Medulla oblongata (tissue), 1 donor: Measurements from ENCODE around the gene CPNE8.

ENCODE experiments used
- DNase-seq: peaks from one replicate; pipeline ENCODE4 v3.0.0-alpha.2; 2015; ENCODE audit errors: extremely low spot score

CPNE8 gene

DNA sequence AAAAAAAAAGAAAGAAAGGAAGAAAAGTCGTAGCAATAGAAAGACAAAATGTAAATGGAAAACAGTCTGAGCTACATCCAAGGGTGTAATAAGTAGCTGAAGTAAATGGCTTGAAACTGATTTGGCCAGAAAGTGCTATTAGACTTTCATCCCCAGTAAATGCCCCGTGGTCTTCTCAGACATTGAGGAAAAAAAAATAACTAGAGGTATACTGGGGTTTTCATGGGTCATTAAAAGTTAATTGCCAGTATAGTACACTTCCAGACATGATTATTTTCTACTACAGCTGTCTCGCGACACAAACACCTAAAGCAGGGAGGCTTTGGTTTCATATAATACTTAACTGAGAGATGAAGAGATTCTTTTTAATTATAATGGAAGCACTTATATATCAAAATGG lies 271.9 kb downstream of the CPNE8 start:
- DNase-seq, result no peak

DNA sequence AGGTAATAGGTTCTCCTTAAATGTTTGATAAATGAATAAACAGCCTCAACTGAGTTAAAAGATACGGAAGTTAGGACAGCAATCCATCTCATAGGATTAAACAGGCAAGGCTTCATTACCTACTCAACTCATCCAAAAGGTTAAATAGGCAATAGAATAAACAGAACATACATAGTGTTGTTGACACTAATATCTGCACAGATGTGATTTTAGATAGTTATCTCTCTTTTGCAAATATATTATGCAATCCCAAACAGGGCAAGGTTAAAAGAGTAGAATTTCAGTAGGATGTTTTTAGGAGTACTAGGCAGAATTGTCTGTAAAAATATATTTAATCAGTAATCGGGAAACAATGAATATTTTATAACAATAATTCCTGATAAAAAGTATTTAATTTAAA lies 276.3 kb downstream of the CPNE8 start:
- no peak for DNase-seq

DNA sequence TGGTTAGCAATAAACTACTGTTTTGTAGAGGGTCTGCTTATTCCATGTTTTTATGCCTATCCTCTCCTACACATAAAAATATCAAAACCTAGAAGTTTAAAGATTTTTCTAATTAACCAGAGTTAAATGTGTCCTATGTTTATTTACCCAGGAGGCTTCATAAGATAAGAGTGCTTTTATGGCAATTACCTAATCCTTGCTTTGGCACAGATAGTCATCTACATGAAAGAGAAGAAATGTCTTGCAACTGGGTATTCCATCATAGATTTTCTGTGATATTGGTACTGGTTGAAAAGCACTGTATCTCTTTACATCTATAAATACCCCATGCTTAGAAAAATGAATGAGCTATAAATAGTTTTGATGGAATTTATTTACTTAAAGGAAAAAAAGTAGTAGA lies 277.1 kb downstream of the CPNE8 start:
- no peak for DNase-seq

DNA sequence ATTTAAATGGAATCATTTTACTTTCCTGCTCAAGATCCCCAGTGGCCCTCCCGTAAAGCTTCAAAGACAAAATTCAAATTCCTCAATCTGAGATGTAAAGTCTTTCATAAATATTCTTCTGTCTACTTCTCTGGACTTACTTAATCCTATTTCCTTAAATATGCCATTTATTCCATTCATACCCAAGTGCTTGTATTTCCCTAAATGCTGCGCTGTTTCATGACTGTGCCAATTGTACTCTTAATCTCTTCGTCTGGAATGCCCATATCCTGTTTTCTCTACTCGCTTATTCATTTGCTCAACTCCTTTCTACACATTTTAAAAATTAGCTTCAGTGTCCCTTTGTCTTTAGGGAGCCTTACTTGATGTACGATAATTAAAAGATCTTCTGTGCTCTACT lies 280.1 kb downstream of the CPNE8 start:
- DNase-seq, result no peak

- DNase-seq, result no peak
These were observed 291.2 kb downstream of the CPNE8 start for GRCh38 chr12:38614171-38614570.

DNA sequence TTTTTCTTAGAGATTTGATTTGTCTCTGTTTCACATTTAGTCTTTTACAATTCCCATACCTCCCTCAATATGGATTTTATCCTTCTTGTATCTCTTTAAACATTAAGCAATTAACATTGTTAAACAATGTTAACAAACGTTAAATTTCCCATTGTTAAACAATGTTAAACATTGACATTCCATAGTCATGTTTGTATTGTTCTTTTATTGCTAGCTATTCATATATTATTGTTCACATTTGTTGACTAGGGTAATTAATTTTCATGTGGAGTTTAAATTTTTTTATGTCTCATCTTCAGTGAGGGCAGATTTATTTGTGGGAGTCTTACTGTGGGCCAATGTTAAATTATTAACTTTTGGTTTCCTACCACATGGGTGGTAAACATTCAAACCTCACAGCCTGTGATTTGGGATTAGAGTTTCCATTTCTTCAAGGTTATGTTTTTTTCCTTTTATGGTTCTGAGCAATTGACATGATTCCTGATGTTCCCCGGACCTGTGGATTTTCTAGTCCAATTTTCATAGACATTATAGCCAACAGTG lies 294.5 kb downstream of the CPNE8 start:
- no peak for DNase-seq

DNA sequence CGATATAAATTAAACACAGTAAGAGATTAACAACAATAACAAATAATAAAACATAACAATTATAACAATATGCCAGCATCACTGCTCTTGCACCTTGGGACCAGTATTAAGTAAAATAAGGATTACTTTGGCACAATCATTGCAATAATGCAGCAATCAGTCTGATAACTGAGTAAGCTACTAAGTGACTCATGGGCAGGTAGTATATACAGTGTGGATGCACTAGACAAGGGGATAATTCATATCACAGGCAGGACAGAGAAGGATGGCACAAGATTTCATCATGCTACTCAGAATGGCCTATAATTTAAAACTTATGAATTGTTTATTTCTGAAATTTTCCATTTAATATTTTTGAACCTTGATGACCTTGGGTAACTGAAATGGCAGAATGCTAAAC lies 298.1 kb downstream of the CPNE8 start:
- DNase-seq, result no peak
